OCI-LY3 (cell line): Measurements from ENCODE around the gene MOXD1.

ENCODE experiments used
- EZH2phosphoT487 ChIP-seq: fragments of 200-600 bp; shearing (Covaris generic); IDR thresholded peaks from 2 replicates; pipeline ENCODE4 v1.6.1; 2018; ENCODE audit warnings: antibody characterized with exemption, mixed run types, low read depth
- TF ChIP-seq, protein P1 (sequence below): fragments of 200-600, 300-600 bp; sonication (generic); IDR thresholded peaks from 2 replicates; pipeline ENCODE4 v1.5.1; 2014; ENCODE audit warnings: antibody characterized with exemption, low read length, low read depth

DNA sequence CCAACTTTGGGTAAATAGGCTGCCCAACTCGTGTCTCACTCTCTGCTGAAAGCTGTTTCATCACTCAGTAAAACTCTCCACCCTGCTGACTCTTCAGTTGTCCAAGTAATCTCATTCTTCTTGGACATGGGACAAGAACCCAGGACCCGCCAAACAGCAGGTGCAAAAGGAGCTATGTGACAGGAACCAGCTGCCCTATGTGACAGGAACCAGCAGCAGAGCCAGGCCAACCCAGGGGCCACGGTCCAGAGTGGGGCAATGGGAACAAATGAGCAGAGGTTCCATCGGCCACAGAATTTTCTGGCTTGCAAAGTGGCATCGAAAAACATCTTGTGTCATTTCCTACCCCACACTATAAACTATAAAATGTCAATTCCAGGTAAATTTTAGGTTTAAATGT lies 56.5 kb downstream of the MOXD1 start:
- TF ChIP-seq, protein P1, sequence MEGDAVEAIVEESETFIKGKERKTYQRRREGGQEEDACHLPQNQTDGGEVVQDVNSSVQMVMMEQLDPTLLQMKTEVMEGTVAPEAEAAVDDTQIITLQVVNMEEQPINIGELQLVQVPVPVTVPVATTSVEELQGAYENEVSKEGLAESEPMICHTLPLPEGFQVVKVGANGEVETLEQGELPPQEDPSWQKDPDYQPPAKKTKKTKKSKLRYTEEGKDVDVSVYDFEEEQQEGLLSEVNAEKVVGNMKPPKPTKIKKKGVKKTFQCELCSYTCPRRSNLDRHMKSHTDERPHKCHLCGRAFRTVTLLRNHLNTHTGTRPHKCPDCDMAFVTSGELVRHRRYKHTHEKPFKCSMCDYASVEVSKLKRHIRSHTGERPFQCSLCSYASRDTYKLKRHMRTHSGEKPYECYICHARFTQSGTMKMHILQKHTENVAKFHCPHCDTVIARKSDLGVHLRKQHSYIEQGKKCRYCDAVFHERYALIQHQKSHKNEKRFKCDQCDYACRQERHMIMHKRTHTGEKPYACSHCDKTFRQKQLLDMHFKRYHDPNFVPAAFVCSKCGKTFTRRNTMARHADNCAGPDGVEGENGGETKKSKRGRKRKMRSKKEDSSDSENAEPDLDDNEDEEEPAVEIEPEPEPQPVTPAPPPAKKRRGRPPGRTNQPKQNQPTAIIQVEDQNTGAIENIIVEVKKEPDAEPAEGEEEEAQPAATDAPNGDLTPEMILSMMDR, result no peak
- no peak for TF ChIP-seq EZH2phosphoT487
